Fibroblast of pulmonary artery (primary cell): Measurements from ENCODE around the gene ERCC4.
"Not testable (repeated sequence)": the region's sequence is repeated elsewhere in the genome, so short reads cannot be mapped to it uniquely, and the experiment has no call there.

Experiments
- DNase-seq: peaks from one replicate; pipeline ENCODE4 v3.0.0-alpha.2; 2010; ENCODE audit warnings: low read depth
- H3K4me3 ChIP-seq: replicated peaks from 2 replicates; pipeline ENCODE4 v1.5.1; 2011; ENCODE audit warnings: low read depth, mild to moderate bottlenecking, control low read depth, low read length, moderate library complexity
- TF ChIP-seq, protein P1 (sequence below): IDR thresholded peaks from 2 replicates; pipeline ENCODE4 v1.5.1; 2011; ENCODE audit warnings: mild to moderate bottlenecking, control low read depth, low read length, inconsistent platforms; ENCODE audit errors: missing control alignments

ERCC4 gene

DNA sequence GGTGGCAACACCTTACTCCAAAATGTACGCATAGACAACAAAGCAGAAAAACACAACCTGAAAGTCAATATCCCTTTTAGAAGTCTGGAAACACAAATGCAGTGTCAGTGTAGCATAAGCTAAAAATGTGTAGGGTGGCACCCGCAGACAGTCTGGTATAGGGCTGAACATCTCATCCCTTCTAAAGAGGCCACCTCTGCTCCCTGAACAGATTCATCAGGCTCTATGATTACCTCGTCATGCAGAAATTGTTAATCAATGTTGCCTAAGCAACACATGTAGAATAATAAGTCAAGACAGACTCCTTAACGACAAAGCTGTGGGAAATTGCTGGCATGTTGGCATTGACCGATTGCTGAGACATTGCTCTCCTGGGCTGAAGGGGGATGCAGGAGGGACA lies 33.3 kb upstream of the ERCC4 start:
- TF ChIP-seq, protein P1, sequence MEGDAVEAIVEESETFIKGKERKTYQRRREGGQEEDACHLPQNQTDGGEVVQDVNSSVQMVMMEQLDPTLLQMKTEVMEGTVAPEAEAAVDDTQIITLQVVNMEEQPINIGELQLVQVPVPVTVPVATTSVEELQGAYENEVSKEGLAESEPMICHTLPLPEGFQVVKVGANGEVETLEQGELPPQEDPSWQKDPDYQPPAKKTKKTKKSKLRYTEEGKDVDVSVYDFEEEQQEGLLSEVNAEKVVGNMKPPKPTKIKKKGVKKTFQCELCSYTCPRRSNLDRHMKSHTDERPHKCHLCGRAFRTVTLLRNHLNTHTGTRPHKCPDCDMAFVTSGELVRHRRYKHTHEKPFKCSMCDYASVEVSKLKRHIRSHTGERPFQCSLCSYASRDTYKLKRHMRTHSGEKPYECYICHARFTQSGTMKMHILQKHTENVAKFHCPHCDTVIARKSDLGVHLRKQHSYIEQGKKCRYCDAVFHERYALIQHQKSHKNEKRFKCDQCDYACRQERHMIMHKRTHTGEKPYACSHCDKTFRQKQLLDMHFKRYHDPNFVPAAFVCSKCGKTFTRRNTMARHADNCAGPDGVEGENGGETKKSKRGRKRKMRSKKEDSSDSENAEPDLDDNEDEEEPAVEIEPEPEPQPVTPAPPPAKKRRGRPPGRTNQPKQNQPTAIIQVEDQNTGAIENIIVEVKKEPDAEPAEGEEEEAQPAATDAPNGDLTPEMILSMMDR: no peak
- no peak for DNase-seq
- H3K4me3 ChIP-seq: no peak overlapping the region

DNA sequence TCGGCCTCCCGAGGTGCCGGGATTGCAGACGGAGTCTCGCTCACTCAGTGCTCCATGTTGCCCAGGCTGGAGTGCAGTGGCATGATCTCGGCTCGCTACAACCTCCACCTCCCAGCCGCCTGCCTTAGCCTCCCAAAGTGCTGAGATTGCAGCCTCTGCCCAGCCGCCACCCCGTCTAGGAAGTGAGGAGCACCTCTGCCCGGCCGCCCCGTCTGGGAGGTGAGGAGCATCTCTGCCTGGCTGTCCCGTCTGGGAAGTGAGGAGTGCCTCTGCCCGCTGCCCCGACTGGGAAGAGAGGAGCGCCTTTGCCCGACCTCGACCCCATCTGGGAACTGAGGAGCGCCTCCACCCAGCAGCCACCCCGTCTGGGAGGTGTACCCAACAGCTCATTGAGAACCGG lies 30.6 kb upstream of the ERCC4 start:
- not testable (repeated sequence) for DNase-seq, H3K4me3 ChIP-seq

DNA sequence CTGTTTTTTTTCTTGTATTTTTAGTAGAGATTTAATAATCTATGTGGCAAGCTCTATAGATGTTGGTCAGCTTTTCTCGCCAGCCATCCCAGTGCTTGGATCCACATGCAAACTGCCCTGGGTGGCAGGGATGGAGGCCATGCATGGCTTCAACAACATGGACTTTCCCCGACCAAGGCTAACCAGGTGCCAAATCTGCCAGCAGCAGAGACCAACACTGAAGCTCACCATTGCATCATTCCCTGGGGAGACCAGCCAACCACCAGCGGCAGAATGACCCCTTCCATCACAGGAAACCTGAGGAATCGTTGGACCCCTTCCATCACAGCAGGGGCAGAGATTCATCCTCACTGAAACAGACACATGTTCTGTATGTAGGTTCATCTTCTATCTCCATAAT lies 27.7 kb upstream of the ERCC4 start:
- DNase-seq: no peak
- no peak overlapping the region for H3K4me3 ChIP-seq
- TF ChIP-seq, protein P1: no peak

GRCh38 chr16:13895516-13895915 lies 24.4 kb upstream of the ERCC4 start:
- H3K4me3 ChIP-seq: no peak overlapping the region
- TF ChIP-seq, protein P1: no peak
- no peak for DNase-seq

- peak; percentile 8 for DNase-seq
- TF ChIP-seq, protein P1: peak; percentile 37
These were observed 23.3 kb upstream of the ERCC4 start for GRCh38 chr16:13896543-13897182.

DNA sequence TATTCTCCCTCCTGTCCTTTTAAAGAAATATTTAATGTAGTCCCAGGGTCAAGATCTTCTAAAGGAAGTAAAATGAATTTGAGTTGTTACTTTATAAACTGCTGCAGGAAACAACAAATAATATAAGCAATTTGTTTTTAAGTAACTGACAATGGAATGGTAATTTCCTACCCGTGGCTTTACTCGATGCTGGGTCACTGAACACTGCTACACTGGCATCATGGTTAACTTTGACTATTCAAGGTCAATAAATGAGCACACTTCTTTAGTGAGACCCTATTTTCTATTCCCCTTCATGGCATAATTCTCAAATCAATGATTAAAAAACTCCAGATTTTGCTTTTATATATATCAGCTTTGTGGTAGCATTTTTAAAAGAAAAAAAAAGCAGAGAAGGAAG lies 22.1 kb upstream of the ERCC4 start:
- no peak overlapping the region for H3K4me3 ChIP-seq
- TF ChIP-seq, protein P1: no peak
- DNase-seq: no peak

More at GRCh38 chr16:13896543-13897182, 23.3 kb upstream of the ERCC4 start:
- H3K4me3 ChIP-seq: no peak overlapping the region

DNA sequence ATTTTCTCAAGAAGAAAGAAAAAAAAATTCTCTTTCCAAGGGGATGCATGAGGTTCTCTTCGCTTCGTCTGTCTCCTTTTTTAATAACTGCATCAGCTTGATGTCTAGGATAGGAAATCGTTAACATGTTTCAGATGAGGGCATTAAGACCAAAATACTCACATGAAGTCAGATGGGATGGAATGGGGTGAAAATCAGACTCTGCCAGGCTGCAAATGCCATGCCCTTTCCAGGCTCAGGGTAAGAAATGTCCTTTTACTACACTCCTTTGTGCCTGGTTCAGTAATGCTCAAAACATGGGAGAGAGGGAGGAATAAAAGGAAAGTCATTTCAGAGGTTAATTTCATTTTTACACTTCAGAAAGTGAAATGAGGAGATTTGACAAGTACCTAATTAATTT lies 21.7 kb upstream of the ERCC4 start:
- H3K4me3 ChIP-seq: no peak overlapping the region
- no peak for DNase-seq
- TF ChIP-seq, protein P1: no peak
